Pancreas (tissue), 10 donors: ENCODE measurements around the gene MBTPS1. TPM values are rescaled to one million over a fixed set of nuclear protein-coding genes. Genes with fewer than 3 reads are reported as not detected.
A peak's percentile ranks its signal among the peaks of the same experiment; 100 is the strongest.

Experiments used
- ATAC-seq, 4 donors: fragments of 200-7000 bp; cut with Tn5 transposase; one replicate each; pipeline versions ENCODE4 v1.8.0 to v1.9.1; 2020; ENCODE audit warnings: mild to moderate bottlenecking in 4 of 4, moderate library complexity in 4 of 4
- DNase-seq, 6 donors: peaks; one replicate each; pipeline ENCODE4 v3.0.0-alpha.2; 2020
- FAIRE-seq: peaks from 2 replicates; lab custom pipeline; 2012; peaks lifted over from hg19 to GRCh38; lab: Jason Lieb, UNC
- H3K27ac ChIP-seq, 4 donors: fragments of 200-600 bp; sonication (generic); 1 replicate in 3 of 4; 2 replicates in 1 of 4; pipeline versions ENCODE4 v1.5.0 to v1.8.0; 2020
- H3K27me3 ChIP-seq, 4 donors: fragments of 200-600 bp; one replicate each; pipeline ENCODE4 v1.8.0; 2021
- H3K36me3 ChIP-seq, 3 donors: fragments of 200-600 bp; sonication (generic) in 1 of 3; one replicate each; pipeline versions ENCODE4 v1.5.0 to v1.8.0; 2020 to 2021
- H3K4me1 ChIP-seq, 3 donors: fragments of 200-600 bp; one replicate each; pipeline ENCODE4 v1.8.0; 2021
- H3K4me3 ChIP-seq, 4 donors: fragments of 200-600 bp; sonication (generic) in 2 of 4; one replicate each; pipeline versions ENCODE4 v1.5.0 to v1.8.0; 2020 to 2021
- H3K9me3 ChIP-seq, 4 donors: fragments of 200-600 bp; one replicate each; pipeline ENCODE4 v1.8.0; 2021
- WGBS, 2 donors: extraction: QIAGEN DNeasy Blood & Tissue Kit; methylation state at CpG; one replicate each; pipeline ENCODE4 v1.1.7; 2013; 5-methylcytosine and 5-hydroxymethylcytosine counted together
- intact Hi-C, 3 donors: fragments of 100-400 bp; cut with DNase I; formaldehyde crosslinking; loops; one replicate each; pipeline versions ENCODE4 v1.11.1 to v1.14.2; 2022
- polyA plus RNA-seq, 2 donors: library from polyadenylated mRNA; stranded (reverse); fragments of 200-250 nt; gene quantifications; one replicate each; pipeline ENCODE4 v1.2.3, GENCODE V29; 2013
- total RNA-seq, 6 donors: library from RNA; stranded (reverse); fragmentation: NEBNext Ultra II Directional in 4 of 6; extraction: Animal tissue kit (Norgen Biotek cat#: 25700) in 4 of 6; gene quantifications; one replicate each; pipeline versions ENCODE4 v1.2.1 to v1.2.4, GENCODE V29; 2021 to 2023
- TF ChIP-seq, protein P1 (sequence below), 4 donors: fragments of 200-600 bp; sonication (generic) in 3 of 4; IDR thresholded peaks; one replicate each; pipeline versions ENCODE4 v1.5.0 to v1.8.0; 2021; ENCODE audit warnings: antibody characterized with exemption in 4 of 4
- donor health status: healthy with polysubstance abuse.
- donor health status: DM: no; HTN: no; CAD: no; lungs with moderate emphysema.
- donor health status: DM: no; HTN: no; CAD: no.
- donor health status: control.
- donor health status: control.
- donor health status: Bipolar disorder and iron deficiency.
- donor health status: DM: yes; HTN: yes; CAD: no.
- donor health status: DM: no; HTN: no; CAD: no.
- donor health status: DM: no; HTN: no; CAD: no.
- donor health status: DM: yes; HTN: yes; CAD: no.

MBTPS1 gene
- total RNA-seq (10 to 100 TPM; 38.8 to 56.8 (median 43.2) TPM), polyA plus RNA-seq (10 to 100 TPM; 32.8 to 54.0 TPM)

DNA sequence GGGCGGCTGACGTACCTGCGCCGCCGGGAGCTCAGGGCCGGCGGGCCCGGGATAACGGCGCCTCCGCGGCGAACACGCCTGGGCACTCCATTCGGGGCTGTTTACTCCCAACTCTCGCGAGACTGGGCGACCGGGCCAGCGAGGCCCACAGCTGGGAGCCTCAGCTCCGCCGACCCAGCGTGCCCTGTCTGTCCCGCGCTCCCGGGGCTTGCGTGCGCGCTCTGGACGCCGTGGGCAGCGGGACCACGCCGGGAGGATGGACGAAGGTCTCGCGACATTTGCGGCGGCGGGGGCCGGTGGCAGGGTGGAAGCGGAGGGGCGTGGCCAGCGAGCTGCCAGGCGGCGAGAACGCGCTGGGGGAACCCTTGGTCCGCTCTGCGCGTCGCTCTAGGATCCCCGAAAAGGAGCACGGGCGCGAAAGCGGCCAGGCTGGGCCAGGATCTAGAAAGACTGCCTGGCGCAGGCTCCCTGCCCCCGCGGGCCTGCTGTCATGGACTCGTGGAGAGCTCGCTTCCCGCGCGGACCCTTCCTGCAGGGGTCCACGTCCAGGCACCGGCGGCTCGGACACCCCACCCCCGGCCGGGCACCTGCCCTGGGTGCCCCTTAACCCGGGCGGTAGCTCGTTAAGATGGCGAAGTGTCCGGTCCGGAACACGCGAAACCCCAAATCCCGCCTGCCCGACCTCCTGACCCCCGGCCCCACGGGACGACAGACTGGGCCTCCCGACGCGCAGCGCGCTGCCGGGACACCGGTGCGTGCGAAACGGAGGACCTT lies at the start of gene MBTPS1:
Gene MBTPS1 (minus strand): TSS at position 223 of the 774 bp plus-strand sequence. CDS start 15,159 bp downstream, outside the sequence.
- FAIRE-seq (no peak), ATAC-seq (peak; percentile 96 to 99 (median 98)), DNase-seq (peak; percentile 98 to 100 (median 98))
- Histone ChIP-seq H3K4me3 (peak within 1 kb of the TSS; percentile 68 to 100 (median 80)), H3K27me3 (no peaks in the 10 kb centered on the region), H3K27ac (peak within 1 kb of the TSS; percentile 84 to 89 (median 88)), H3K9me3 (no peaks in the 10 kb centered on the region), H3K4me1 (peaks cover 0 to 14% (median 6%) of the 10 kb centered on the region in 3 donors), H3K36me3 (no peaks in the 10 kb centered on the region)
- TF ChIP-seq, protein P1, sequence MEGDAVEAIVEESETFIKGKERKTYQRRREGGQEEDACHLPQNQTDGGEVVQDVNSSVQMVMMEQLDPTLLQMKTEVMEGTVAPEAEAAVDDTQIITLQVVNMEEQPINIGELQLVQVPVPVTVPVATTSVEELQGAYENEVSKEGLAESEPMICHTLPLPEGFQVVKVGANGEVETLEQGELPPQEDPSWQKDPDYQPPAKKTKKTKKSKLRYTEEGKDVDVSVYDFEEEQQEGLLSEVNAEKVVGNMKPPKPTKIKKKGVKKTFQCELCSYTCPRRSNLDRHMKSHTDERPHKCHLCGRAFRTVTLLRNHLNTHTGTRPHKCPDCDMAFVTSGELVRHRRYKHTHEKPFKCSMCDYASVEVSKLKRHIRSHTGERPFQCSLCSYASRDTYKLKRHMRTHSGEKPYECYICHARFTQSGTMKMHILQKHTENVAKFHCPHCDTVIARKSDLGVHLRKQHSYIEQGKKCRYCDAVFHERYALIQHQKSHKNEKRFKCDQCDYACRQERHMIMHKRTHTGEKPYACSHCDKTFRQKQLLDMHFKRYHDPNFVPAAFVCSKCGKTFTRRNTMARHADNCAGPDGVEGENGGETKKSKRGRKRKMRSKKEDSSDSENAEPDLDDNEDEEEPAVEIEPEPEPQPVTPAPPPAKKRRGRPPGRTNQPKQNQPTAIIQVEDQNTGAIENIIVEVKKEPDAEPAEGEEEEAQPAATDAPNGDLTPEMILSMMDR (IDR thresholded peaks at IDR 0.05), result no peak
- intact Hi-C loops, result no loop called here
- 0 to 1% methylated on average over 85 to 94 of the region's 94 CpGs for WGBS, 2 donors

DNA sequence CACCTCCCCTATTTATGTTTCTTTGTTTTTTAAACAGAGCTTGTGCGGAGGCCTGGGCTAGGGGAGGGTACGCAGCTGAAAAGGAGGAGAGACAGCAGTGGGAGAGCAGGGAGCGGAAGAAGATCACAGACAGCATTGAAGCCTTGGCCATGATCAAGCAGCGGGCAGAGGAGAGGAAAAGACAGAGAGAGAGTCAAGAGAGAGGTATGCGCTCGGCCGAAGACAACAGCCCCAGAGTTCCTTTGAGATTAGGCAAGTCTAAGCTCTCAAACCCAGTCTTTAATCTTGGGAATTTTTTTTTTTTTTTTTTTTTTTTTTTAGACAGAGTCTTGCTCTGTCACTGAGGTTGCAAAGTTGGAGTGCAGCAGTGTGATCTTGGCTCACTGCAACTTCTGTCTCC lies 49.0 kb upstream of the MBTPS1 start:
- WGBS, 2 donors, result 84 to 85% methylated on average over 7 of the region's 7 CpGs
- ATAC-seq (no peak), FAIRE-seq (no peak), DNase-seq (no peak)
- Histone ChIP-seq H3K4me1 (no peaks in the 10 kb centered on the region), H3K9me3 (no peaks in the 10 kb centered on the region), H3K4me3 (no peak overlapping the region), H3K27me3 (peaks cover 0 to 7% (median 0%) of the 10 kb centered on the region in 4 donors), H3K27ac (no peak overlapping the region), H3K36me3 (no peaks in the 10 kb centered on the region)
- intact Hi-C loops, result no loop called here
- TF ChIP-seq, protein P1 (IDR thresholded peaks at IDR 0.05), result no peak

DNA sequence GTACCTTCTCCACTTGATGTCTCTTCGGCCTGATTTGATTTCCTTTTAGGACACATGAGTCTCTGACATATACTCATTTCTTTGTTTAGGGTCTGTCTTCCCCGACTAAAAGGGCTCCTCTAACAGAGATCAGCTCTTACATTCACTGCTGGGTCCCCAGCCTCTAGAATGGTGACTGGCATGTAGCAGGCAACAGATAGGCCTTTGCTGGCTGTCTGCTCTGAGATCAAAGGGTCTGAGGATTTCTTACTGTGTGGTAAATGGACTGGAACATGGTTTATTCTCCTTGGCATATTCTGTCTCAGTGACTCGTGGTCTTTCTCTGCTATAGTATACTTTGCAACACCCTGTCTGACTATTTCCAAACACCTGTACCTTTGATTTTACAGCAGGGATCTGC lies 45.1 kb upstream of the MBTPS1 start:
- H3K9me3 ChIP-seq, result no peaks in the 10 kb centered on the region

DNA sequence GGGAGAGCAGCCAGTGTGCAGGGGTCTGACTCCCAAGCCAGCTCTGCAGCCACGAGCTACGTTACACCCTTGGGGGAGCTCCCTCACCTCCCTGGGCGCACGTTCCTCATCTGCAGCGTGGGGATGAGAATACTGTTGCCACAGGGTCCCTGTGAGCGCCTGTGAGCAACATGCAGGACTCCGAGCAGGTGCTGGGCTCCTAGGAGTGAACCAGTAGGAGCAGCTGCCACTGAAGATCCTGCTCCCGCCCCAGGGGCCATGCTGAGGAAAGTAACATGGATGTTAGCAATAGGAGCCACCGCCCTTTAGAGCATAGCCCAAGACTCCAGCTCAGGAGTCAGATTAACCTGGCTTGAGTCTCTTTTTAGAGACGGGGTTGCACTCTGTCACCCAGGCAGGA lies 44.3 kb upstream of the MBTPS1 start:
- Histone ChIP-seq H3K36me3 (no peaks in the 10 kb centered on the region), H3K4me3 (no peak overlapping the region), H3K9me3 (no peaks in the 10 kb centered on the region), H3K27ac (no peak overlapping the region), H3K27me3 (peaks cover 0 to 4% (median 0%) of the 10 kb centered on the region in 4 donors), H3K4me1 (no peaks in the 10 kb centered on the region)
- DNase-seq (no peak), ATAC-seq (no peak), FAIRE-seq (no peak)
- intact Hi-C loops, result no loop called here
- TF ChIP-seq, protein P1 (IDR thresholded peaks at IDR 0.05), result no peak
- WGBS, 2 donors, result 68 to 71% methylated on average over 10 of the region's 10 CpGs

More for the DNA sequence above, 45.1 kb upstream of the MBTPS1 start:
- Histone ChIP-seq H3K36me3 (no peaks in the 10 kb centered on the region), H3K27me3 (peaks cover 0 to 4% (median 0%) of the 10 kb centered on the region in 4 donors), H3K4me3 (no peak overlapping the region), H3K27ac (no peak overlapping the region), H3K4me1 (no peaks in the 10 kb centered on the region)
- ATAC-seq, result no peak
- TF ChIP-seq, protein P1 (IDR thresholded peaks at IDR 0.05), result no peak
- no peak for DNase-seq
- WGBS, 2 donors, result 61 to 62% methylated on average over 3 of the region's 3 CpGs
- no peak for FAIRE-seq
- intact Hi-C loops, result no loop called here

DNA sequence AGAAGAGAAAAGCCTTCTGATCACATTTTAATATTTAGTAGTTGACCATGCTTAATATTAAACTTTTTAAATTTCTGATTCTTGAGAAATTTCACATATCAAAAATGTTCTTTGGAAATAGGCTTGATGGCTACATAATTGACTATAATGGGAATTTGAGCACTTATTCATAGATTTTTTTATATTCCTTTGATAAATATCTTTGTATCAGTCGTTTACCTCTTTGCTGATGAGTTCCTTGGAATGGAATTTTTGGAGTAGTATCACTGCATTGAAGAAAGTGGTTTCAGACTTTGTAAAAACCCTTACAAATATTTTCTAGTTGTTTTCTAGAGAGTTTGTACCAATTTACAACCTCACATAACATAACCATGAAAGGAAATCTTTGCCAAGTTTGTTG lies 43.1 kb upstream of the MBTPS1 start:
- Histone ChIP-seq H3K27me3 (peaks cover 0 to 4% (median 0%) of the 10 kb centered on the region in 4 donors), H3K36me3 (no peaks in the 10 kb centered on the region), H3K4me1 (no peaks in the 10 kb centered on the region), H3K27ac (no peak overlapping the region), H3K4me3 (no peak overlapping the region), H3K9me3 (no peaks in the 10 kb centered on the region)
- no peak for ATAC-seq
- no peak for DNase-seq
- 27 to 33% methylated on average over 1 of the region's 1 CpG for WGBS, 2 donors
- intact Hi-C loops, result no loop called here
- TF ChIP-seq, protein P1 (IDR thresholded peaks at IDR 0.05), result no peak
- FAIRE-seq, result no peak
